ENCODE data around the gene CCL14. TPM values are rescaled to one million over a fixed set of nuclear protein-coding genes. Genes with fewer than 3 reads are reported as not detected.

CCL14 gene
- 1 to 10 TPM; 6.3 to 8.3 (median 6.7) TPM for total RNA-seq

- H3K36me3 ChIP-seq: peaks cover 0 to 5% (median 0%) of the 10 kb centered on the region in 3 donors
- peak within 1 kb of the TSS in 1 of 4 donors; percentile 3 for H3K27ac ChIP-seq
- TF ChIP-seq POLR2A (IDR thresholded peaks at IDR 0.05): no peak
- TF ChIP-seq CTCF (IDR thresholded peaks at IDR 0.05): no peak
- DNase-seq: no peak
- H3K9me3 ChIP-seq: no peaks in the 10 kb centered on the region
- H3K27me3 ChIP-seq: no peaks in the 10 kb centered on the region
- H3K4me3 ChIP-seq: no peak within 1 kb of the TSS
- no peaks in the 10 kb centered on the region for H3K4me1 ChIP-seq
Measured at GRCh38 chr17:35986643-35987042, at the start of gene CCL14. Gene CCL14 (minus strand): TSS chr17:35986729. CDS start chr17:35986649, 80 bp downstream.

- TF ChIP-seq CTCF (IDR thresholded peaks at IDR 0.05): no peak
- no peak for TF ChIP-seq POLR2A (IDR thresholded peaks at IDR 0.05)
Measured at GRCh38 chr17:36036235-36036634, 49.7 kb upstream of the CCL14 start.

GRCh38 chr17:36034127-36034526 is 47.6 kb upstream of the CCL14 start:
- H3K27ac ChIP-seq: no peak overlapping the region
- no peak overlapping the region for H3K4me3 ChIP-seq
- peaks cover 0 to 5% (median 1%) of the 10 kb centered on the region in 4 donors for H3K4me1 ChIP-seq
- DNase-seq: no peak
- TF ChIP-seq POLR2A (IDR thresholded peaks at IDR 0.05): no peak
- TF ChIP-seq CTCF (IDR thresholded peaks at IDR 0.05): no peak
- no peaks in the 10 kb centered on the region for H3K36me3 ChIP-seq
- no peaks in the 10 kb centered on the region for H3K9me3 ChIP-seq
- no peaks in the 10 kb centered on the region for H3K27me3 ChIP-seq

More at GRCh38 chr17:36036235-36036634, 49.7 kb upstream of the CCL14 start:
- H3K27ac ChIP-seq: no peak overlapping the region
- H3K4me1 ChIP-seq: peaks cover 0 to 3% (median 0%) of the 10 kb centered on the region in 4 donors
- no peaks in the 10 kb centered on the region for H3K27me3 ChIP-seq
- no peaks in the 10 kb centered on the region for H3K9me3 ChIP-seq
- no peak overlapping the region for H3K4me3 ChIP-seq
- no peaks in the 10 kb centered on the region for H3K36me3 ChIP-seq
- DNase-seq: no peak

GRCh38 chr17:36030956-36031355 is 44.4 kb upstream of the CCL14 start:
- Histone ChIP-seq H3K27me3 (no peaks in the 10 kb centered on the region), H3K27ac (peak overlapping the region in 3 of 4 donors; percentile 43 to 71 (median 49)), H3K9me3 (no peaks in the 10 kb centered on the region), H3K36me3 (no peaks in the 10 kb centered on the region), H3K4me3 (no peak overlapping the region), H3K4me1 (peaks cover 0 to 5% (median 1%) of the 10 kb centered on the region in 4 donors)
- no peak for DNase-seq
- TF ChIP-seq POLR2A (IDR thresholded peaks at IDR 0.05) (no peak), CTCF (IDR thresholded peaks at IDR 0.05) (no peak)

GRCh38 chr17:36027761-36028160 is 41.2 kb upstream of the CCL14 start:
- peaks cover 0 to 9% (median 1%) of the 10 kb centered on the region in 4 donors for H3K4me1 ChIP-seq
- H3K4me3 ChIP-seq: no peak overlapping the region
- peaks cover 0 to 3% (median 0%) of the 10 kb centered on the region in 4 donors for H3K9me3 ChIP-seq
- no peak for DNase-seq
- TF ChIP-seq POLR2A (IDR thresholded peaks at IDR 0.05) (no peak), CTCF (IDR thresholded peaks at IDR 0.05) (no peak)
- H3K27ac ChIP-seq: no peak overlapping the region
- no peaks in the 10 kb centered on the region for H3K27me3 ChIP-seq
- no peaks in the 10 kb centered on the region for H3K36me3 ChIP-seq
